Activated CD8-positive, alpha-beta memory T cell treated with anti-CD3 and anti-CD28 coated beads for 48 hours (primary cell): ENCODE results near the gene P2RY12.
"Not testable (repeated sequence)": the region's sequence is repeated elsewhere in the genome, so short reads cannot be mapped to it uniquely, and the experiment has no call there.

Source experiments
- DNase-seq, 3 experiments: peaks; one replicate each; pipeline ENCODE4 v3.0.0-alpha.2; 2020; ENCODE audit warnings: low read depth in 2 of 3, low spot score in 2 of 3

P2RY12 gene

GRCh38 chr3:151393146-151393830 is 8.7 kb upstream of the P2RY12 start:
- no peak for DNase-seq

- DNase-seq, result not testable (repeated sequence)
Measured at GRCh38 chr3:151392191-151392590, 7.6 kb upstream of the P2RY12 start.

GRCh38 chr3:151391720-151392119 is 7.2 kb upstream of the P2RY12 start:
- no peak for DNase-seq

GRCh38 chr3:151387842-151388241 is 3.3 kb upstream of the P2RY12 start:
- no peak for DNase-seq

- no peak for DNase-seq
Measured at GRCh38 chr3:151387432-151387831, 2.9 kb upstream of the P2RY12 start.

GRCh38 chr3:151386056-151386455 is 1.5 kb upstream of the P2RY12 start:
- DNase-seq, result no peak

- DNase-seq, result no peak
Measured at GRCh38 chr3:151383956-151384355, 597 bp downstream of the P2RY12 start.

- no peak for DNase-seq
Measured at GRCh38 chr3:151383111-151383510, 1.4 kb downstream of the P2RY12 start.

GRCh38 chr3:151382671-151383070 is 1.9 kb downstream of the P2RY12 start:
- no peak for DNase-seq

GRCh38 chr3:151379083-151379734 is 5.3 kb downstream of the P2RY12 start:
- no peak for DNase-seq

- no peak for DNase-seq
Measured at GRCh38 chr3:151377768-151378385, 6.7 kb downstream of the P2RY12 start.

GRCh38 chr3:151372063-151372820 is 12.3 kb downstream of the P2RY12 start:
- DNase-seq, result no peak

- DNase-seq, result no peak
Measured at GRCh38 chr3:151371526-151371925, 13.0 kb downstream of the P2RY12 start.

GRCh38 chr3:151367448-151367847 is 17.1 kb downstream of the P2RY12 start:
- no peak for DNase-seq

GRCh38 chr3:151366993-151367392 is 17.6 kb downstream of the P2RY12 start:
- no peak for DNase-seq

GRCh38 chr3:151362751-151363174 is 21.8 kb downstream of the P2RY12 start:
- no peak for DNase-seq

- DNase-seq, result no peak
Measured at GRCh38 chr3:151357463-151357850, 27.1 kb downstream of the P2RY12 start.

GRCh38 chr3:151356794-151357462 is 27.6 kb downstream of the P2RY12 start:
- no peak for DNase-seq

GRCh38 chr3:151351648-151352047 is 32.9 kb downstream of the P2RY12 start:
- no peak for DNase-seq

GRCh38 chr3:151351219-151351618 is 33.3 kb downstream of the P2RY12 start:
- DNase-seq, result no peak

- DNase-seq, result no peak
Measured at GRCh38 chr3:151350656-151351055, 33.9 kb downstream of the P2RY12 start.
